Lower leg skin (tissue), 4 donors: Measurements from ENCODE around the gene IGFBP6. TPM values are rescaled to one million over a fixed set of nuclear protein-coding genes. Genes with fewer than 3 reads are reported as not detected.

Experiments
- DNase-seq, 2 donors: peaks; one replicate each; pipeline ENCODE4 v3.0.0-alpha.2; 2019; ENCODE audit warnings: low spot score in 2 of 2
- H3K4me3 ChIP-seq: fragments of 200-600 bp; sonication (generic); 2 replicates; pipeline ENCODE4 v1.5.1; 2017; ENCODE audit warnings: mild to moderate bottlenecking, low read depth; ENCODE audit not compliant: poor library complexity, severe bottlenecking
- POLR2A ChIP-seq, 2 donors: fragments of 450-650 bp; IDR thresholded peaks; one replicate each; pipeline ENCODE4 v1.6.1; 2016 to 2017; ENCODE audit warnings: antibody characterized with exemption in 2 of 2, mild to moderate bottlenecking in 1 of 2, moderate library complexity in 1 of 2
- WGBS, 2 donors: methylation state at CpG; one replicate each; pipeline ENCODE4 v1.1.5; 2018; 5-methylcytosine and 5-hydroxymethylcytosine counted together
- intact Hi-C: fragments of 100-400 bp; cut with DNase I; formaldehyde crosslinking; loops from one replicate; pipeline ENCODE4 v1.15.0; 2023; ENCODE audit warnings: low total_unique reads
- total RNA-seq, 4 donors: library from RNA; depleted of rRNA; stranded (reverse); fragments of >200 nt; gene quantifications; one replicate each; pipeline ENCODE4 v1.1.0, GENCODE V29; 2016
- TF ChIP-seq, protein P1 (sequence below), 3 donors: fragments of 450-650 bp; IDR thresholded peaks; one replicate each; pipeline ENCODE4 v1.5.1; 2016; ENCODE audit warnings: antibody characterized with exemption in 3 of 3, mild to moderate bottlenecking in 3 of 3, moderate library complexity in 2 of 3

The IGFBP6 gene
- total RNA-seq, 4 donors from 2014 or later, result 22.0 to 508 (median 68.9) TPM

DNA sequence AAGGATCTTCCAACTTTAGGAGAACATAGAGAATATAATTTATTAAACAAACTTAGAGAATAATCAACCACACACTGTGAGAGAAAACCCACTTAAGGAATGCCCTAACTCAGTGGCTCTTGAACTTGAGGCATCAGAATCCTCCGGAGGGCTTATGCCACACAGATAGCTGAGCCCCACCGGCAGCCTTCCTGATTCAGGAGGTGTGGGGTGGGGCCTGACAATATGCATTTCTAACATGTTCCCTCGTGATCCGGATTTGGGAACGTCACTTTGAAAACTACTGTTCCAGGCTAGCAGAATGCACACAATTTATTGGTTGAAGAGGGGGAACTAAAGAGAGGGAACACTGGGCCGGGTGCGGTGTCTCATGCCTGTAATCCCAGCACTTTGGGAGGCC is 3.8 kb downstream of the IGFBP6 start:
- DNase-seq, result peak in 1 of 2 donors; percentile 77
- TF ChIP-seq POLR2A (IDR thresholded peaks at IDR 0.05), result no peak
- TF ChIP-seq, protein P1, sequence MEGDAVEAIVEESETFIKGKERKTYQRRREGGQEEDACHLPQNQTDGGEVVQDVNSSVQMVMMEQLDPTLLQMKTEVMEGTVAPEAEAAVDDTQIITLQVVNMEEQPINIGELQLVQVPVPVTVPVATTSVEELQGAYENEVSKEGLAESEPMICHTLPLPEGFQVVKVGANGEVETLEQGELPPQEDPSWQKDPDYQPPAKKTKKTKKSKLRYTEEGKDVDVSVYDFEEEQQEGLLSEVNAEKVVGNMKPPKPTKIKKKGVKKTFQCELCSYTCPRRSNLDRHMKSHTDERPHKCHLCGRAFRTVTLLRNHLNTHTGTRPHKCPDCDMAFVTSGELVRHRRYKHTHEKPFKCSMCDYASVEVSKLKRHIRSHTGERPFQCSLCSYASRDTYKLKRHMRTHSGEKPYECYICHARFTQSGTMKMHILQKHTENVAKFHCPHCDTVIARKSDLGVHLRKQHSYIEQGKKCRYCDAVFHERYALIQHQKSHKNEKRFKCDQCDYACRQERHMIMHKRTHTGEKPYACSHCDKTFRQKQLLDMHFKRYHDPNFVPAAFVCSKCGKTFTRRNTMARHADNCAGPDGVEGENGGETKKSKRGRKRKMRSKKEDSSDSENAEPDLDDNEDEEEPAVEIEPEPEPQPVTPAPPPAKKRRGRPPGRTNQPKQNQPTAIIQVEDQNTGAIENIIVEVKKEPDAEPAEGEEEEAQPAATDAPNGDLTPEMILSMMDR (IDR thresholded peaks at IDR 0.05), result no peak
- intact Hi-C loops, result no loop called here
- no peak overlapping the region for H3K4me3 ChIP-seq
- 86 to 87% methylated on average over 7 of the region's 7 CpGs for WGBS, 2 donors

DNA sequence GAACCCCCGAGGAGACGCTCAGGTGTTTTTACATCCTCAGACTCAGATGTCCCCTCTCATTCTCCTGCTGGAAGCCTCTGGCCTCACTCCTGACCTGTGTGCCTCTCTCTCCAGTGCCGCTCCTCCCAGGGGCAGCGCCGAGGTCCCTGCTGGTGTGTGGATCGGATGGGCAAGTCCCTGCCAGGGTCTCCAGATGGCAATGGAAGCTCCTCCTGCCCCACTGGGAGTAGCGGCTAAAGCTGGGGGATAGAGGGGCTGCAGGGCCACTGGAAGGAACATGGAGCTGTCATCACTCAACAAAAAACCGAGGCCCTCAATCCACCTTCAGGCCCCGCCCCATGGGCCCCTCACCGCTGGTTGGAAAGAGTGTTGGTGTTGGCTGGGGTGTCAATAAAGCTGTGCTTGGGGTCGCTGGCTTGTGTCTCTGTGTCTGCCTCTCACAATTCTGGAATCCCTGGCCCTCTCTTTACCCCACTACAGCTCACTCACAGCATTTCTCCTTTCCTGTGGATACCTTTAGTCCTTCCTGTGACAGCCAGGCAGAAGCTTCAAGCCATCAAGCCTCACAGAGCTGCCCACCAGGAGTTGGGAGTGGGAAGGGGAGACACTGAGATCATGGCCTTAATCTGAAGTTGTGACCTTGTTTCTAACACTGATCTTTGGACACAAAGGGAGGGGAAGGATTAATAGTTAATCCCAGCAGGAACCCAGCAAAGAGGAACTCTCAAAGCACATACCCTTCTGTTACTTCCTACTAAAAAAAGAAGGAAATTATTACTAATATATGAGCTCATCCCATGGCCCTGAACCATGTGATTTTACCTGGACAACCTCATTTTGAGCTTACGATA is 4.7 kb downstream of the IGFBP6 start:
- peak in 1 of 2 donors; percentile 84 for DNase-seq
- H3K4me3 ChIP-seq, result no peak overlapping the region
- TF ChIP-seq POLR2A (IDR thresholded peaks at IDR 0.05), result no peak
- TF ChIP-seq, protein P1 (IDR thresholded peaks at IDR 0.05), result no peak
- 85 to 86% methylated on average over 11 to 12 of the region's 12 CpGs for WGBS, 2 donors
- intact Hi-C loops, result no loop called here

DNA sequence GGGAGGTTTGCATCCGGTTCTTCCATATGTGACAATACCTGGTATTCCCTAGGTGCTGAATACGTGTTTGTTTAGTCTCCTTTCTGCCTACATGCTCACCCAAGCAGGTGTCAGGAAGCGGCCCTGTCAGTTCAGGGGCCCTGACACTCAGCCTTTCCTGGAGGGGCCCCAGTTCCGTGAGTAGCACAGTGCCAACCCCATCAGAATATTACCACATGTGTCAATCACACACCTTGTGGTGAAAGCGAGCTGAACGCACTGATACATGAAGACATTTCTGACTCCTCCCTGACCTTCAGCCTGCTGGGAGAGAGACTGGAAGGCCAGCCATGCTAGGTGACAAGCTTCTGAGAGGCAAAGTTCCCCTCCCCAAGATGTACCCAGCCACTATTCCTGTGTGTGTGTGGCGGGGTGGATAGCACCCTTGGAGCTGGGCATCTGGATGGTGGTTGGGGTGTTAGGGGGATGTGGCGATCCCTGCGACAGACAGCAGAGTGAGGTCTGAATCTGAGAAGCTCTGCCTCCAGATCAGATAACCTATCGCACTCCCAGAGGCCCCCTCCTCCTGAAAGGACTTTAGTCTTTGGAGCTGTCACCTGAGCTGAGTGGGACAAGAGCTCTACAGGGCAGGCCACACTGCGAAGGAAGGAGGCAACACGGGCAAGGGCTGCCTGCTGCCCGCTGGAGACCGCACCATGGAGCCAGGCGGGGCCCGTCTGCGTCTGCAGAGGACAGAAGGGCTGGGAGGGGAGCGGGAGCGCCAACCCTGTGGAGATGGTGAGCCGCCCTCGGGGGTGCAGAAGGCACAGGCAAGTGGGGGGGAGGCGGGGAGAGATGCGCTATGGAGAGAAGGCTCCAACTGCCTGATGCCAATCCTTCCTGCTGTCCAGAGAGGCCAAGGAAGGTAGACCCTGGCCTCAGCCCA is 5.7 kb downstream of the IGFBP6 start, which contains the start of gene SOAT2:
TSS of gene SOAT2 (plus strand) at position 604 of the 925 bp plus-strand sequence. CDS start at position 696, 92 bp downstream.
- intact Hi-C loops, result no loop called here
- no peak for TF ChIP-seq POLR2A (IDR thresholded peaks at IDR 0.05)
- TF ChIP-seq, protein P1 (IDR thresholded peaks at IDR 0.05), result no peak
- 76 to 84% methylated on average over 21 to 23 of the region's 23 CpGs for WGBS, 2 donors
- peak in 1 of 2 donors; percentile 84 for DNase-seq
- H3K4me3 ChIP-seq, result no peak within 1 kb of the TSS

DNA sequence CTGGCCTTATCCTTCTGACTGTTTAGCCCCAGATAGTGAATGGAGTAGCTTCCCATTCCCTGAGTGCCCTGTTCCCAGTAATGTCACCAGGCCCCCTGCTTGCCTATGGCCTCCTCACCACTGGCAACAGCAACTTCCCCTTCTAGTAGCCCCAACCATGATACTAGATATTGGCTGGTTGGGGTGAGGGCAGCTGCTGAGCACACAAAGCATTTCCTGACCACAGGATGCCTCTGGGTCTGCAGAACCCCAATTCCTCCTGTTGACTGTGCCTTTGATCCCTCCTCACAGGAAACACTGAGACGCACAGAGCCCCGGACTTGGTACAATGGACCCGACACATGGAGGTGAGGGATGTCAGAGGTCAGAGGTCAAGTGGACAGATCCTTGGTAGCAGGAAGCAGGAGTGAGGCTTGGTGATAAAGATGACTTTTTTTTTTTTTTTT is 6.4 kb downstream of the IGFBP6 start:
- intact Hi-C loops, result no loop called here
- TF ChIP-seq, protein P1 (IDR thresholded peaks at IDR 0.05), result no peak
- no peak for TF ChIP-seq POLR2A (IDR thresholded peaks at IDR 0.05)
- 62 to 65% methylated on average over 3 of the region's 3 CpGs for WGBS, 2 donors
- H3K4me3 ChIP-seq, result no peak overlapping the region
- DNase-seq, result peak in 1 of 2 donors; percentile 76

DNA sequence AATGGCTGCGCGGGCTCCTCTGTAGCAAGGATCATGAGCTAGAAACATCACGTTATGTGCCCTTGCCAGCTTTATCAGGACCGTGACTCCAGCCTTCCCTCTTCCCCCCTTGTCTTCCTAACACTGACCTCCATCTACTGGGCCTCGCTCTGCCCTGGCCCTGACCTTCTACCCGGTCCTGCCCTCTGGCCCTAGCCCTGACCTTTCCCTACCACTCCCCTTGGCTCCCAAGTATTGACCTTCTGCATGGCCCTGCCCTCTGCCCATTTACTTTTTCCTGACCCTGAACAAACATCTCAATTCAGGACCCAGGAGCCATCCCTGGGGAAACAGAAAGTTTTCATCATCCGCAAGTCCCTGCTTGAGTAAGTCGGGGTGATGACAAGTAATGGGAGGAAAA is 7.8 kb downstream of the IGFBP6 start:
- DNase-seq, result peak in 1 of 2 donors; percentile 78
- TF ChIP-seq, protein P1 (IDR thresholded peaks at IDR 0.05), result no peak
- TF ChIP-seq POLR2A (IDR thresholded peaks at IDR 0.05), result no peak
- 96 to 98% methylated on average over 8 of the region's 8 CpGs for WGBS, 2 donors
- intact Hi-C loops, result no loop called here
- no peak overlapping the region for H3K4me3 ChIP-seq
